NCI-H1436 treated with DMSO at 0.1 percent for 48 hours (cell line): ENCODE results near the gene TEPSIN.

Experiments
- DNase-seq: peaks from one replicate; lab custom pipeline; 2025; lab: John Stamatoyannopoulos, UW

TEPSIN gene

GRCh38 chr17:81219476-81220180, 19.2 kb downstream of the TEPSIN start:
- no peak for DNase-seq

GRCh38 chr17:81218991-81219390, 19.9 kb downstream of the TEPSIN start:
- no peak for DNase-seq

GRCh38 chr17:81218459-81218858, 20.4 kb downstream of the TEPSIN start:
- DNase-seq, result no peak

- DNase-seq, result no peak
Observed at GRCh38 chr17:81217491-81217890, 21.4 kb downstream of the TEPSIN start.

- no peak for DNase-seq
Observed at GRCh38 chr17:81213978-81214377, 24.9 kb downstream of the TEPSIN start.

GRCh38 chr17:81212365-81212764, 26.5 kb downstream of the TEPSIN start:
- no peak for DNase-seq

- DNase-seq, result no peak
Observed at GRCh38 chr17:81210868-81211267, 28.0 kb downstream of the TEPSIN start.

- no peak for DNase-seq
Observed at GRCh38 chr17:81210466-81210865, 28.4 kb downstream of the TEPSIN start.

GRCh38 chr17:81209141-81209540, 29.7 kb downstream of the TEPSIN start:
- no peak for DNase-seq

GRCh38 chr17:81208651-81209050, 30.2 kb downstream of the TEPSIN start:
- no peak for DNase-seq

GRCh38 chr17:81207610-81208581, 31.0 kb downstream of the TEPSIN start:
- DNase-seq, result no peak

GRCh38 chr17:81206657-81207056, 32.2 kb downstream of the TEPSIN start:
- DNase-seq, result no peak

GRCh38 chr17:81206166-81206565, 32.7 kb downstream of the TEPSIN start:
- DNase-seq, result no peak

GRCh38 chr17:81204578-81204977, 34.3 kb downstream of the TEPSIN start:
- DNase-seq, result no peak

GRCh38 chr17:81203136-81203535, 35.7 kb downstream of the TEPSIN start:
- DNase-seq, result no peak

- DNase-seq, result no peak
Observed at GRCh38 chr17:81202318-81202717, 36.5 kb downstream of the TEPSIN start.

GRCh38 chr17:81200695-81201580, 37.9 kb downstream of the TEPSIN start:
- no peak for DNase-seq

GRCh38 chr17:81200201-81200600, 38.7 kb downstream of the TEPSIN start:
- no peak for DNase-seq

- DNase-seq, result no peak
Observed at GRCh38 chr17:81199482-81199830, 39.4 kb downstream of the TEPSIN start.

GRCh38 chr17:81198826-81199481, 39.9 kb downstream of the TEPSIN start:
- no peak for DNase-seq

GRCh38 chr17:81197831-81198490, 40.9 kb downstream of the TEPSIN start:
- DNase-seq, result no peak
